Measurements from ENCODE around the gene TSTD1.
A peak's percentile ranks its signal among the peaks of the same experiment; 100 is the strongest.
"Not testable (repeated sequence)": the region's sequence is repeated elsewhere in the genome, so short reads cannot be mapped to it uniquely, and the experiment has no call there.

The TSTD1 gene

DNA sequence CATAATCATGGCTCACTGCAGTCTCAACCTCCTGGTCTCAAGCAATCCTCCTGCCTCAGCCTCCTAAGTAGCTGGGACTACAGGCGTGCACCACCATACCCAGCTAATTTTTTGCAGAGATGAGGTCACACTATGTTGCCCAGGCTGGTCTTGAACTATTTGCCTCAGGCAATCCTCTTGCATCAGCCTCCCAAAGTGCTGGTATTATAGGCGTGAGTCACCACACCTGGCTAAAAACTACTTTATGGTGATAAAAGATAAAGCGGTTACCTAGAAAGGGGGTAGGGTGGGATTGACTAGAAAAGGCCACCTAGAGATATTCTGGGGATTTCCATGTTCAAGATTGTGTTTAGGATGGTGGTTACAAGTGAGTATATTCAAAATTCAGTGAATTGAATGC, 5.0 kb downstream of the TSTD1 start:
- DNase-seq = no peak

DNA sequence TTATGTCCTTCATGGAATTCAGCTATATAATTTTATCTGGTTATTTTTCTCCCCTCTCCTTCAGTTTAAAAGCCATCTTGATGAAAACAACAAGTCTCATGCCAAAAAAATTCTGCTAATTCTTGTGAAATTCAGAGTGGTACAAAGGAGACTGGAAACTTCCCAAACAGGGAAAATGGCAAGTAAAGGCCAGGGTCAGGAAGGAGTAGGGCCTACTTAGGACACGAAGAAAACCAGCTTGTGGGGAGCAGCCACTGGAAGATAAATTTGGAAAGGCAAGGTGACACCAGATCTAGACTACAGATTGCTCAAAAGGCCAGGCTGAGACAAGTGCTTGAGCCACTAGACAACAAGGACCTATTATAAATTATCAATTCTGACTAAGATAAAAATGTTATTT, 6.4 kb downstream of the TSTD1 start:
- no peak for DNase-seq

DNA sequence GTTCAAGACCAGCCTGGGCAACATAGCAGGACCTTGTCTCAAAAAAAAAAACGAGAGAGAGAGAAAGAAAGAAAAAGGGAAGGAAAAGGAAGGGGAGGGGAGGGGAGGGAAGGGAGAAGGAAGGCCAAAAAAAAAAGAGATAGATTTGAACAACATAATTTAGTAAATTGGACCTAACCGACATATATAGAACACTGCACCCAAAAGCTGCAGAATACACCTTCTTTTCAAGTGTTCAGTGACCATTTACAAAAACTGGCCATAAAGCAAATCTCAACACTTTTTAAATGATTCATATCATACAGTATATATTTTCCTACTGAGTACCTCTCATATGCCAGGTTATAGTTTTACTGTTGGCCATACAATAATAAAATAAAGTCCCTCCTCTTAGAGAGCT, 6.9 kb downstream of the TSTD1 start:
- no peak for DNase-seq

DNA sequence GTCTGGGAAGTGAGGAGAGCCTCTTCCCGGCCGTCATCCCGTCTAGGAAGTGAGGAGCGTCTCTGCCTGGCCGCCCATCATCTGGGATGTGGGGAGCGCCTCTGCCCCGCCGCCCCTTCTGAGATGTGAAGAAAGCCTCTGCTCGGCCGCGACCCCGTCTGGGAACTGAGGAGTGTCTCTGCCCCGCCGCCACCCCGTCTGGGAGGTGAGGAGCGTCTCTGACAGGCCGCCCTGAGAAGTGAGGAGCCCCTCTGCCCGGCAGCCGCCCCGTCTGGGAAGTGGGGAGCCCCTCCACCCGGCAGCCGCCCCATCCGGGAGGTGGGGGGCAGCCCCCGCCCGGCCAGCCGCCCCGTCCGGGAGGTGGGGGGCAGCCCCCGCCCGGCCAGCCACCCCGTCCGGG, 9.3 kb downstream of the TSTD1 start:
- DNase-seq = not testable (repeated sequence)

DNA sequence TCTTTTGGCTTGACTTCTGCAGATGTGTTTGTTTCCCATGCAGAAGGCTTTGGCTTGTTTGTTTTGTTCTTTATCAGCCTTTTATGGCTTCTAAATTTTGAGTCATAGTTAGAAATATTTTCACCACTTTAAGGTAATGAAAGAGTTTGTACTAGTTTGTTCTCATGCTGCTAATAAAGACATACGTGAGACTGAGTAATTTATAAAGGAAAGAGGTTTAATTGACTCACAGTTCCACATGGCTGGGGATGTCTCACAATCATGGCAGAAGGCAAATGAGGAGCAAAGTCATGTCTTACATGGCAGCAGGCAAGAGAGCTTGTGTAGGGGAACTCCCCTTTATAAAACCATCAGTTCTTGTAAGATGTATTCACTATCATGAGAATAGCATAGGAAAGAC, 11.8 kb downstream of the TSTD1 start:
- not testable (repeated sequence) for DNase-seq

DNA sequence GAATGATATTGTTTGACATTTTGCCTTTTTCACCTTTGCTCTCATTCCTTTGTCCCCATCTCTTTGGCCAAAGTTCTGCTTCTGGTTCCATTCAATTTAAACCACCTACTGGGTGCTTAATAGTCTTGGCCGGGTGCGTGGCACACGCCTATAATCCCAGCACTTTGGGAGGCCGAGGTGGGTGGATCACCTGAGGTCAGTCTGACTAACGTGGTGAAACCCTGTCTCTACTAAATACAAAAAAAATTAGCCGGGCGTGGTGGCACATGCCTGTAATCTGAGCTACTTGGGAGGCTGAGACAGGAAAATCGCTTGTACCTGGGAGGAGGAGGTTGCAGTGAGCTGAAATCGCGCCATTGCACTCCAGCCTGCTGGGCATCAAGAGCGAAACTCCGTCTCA, 16.3 kb downstream of the TSTD1 start:
- not testable (repeated sequence) for DNase-seq

DNA sequence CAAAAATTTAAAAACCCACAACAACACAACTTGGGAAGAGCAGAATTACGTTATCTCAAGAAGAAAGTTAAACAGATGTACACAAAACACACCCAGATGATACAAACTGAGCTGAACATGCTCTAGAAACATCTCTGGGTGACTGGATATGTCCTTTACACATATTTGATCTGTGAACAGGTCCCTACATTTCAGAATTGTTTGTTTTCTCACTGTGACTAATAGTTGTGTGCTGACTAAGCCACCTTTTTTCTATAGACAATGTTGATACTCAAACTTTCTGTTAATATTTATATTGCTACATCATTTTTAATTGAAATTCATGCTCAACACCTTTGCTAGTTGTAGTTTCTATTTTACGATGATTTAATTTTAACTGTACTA, 16.8 kb downstream of the TSTD1 start:
- DNase-seq = no peak

DNA sequence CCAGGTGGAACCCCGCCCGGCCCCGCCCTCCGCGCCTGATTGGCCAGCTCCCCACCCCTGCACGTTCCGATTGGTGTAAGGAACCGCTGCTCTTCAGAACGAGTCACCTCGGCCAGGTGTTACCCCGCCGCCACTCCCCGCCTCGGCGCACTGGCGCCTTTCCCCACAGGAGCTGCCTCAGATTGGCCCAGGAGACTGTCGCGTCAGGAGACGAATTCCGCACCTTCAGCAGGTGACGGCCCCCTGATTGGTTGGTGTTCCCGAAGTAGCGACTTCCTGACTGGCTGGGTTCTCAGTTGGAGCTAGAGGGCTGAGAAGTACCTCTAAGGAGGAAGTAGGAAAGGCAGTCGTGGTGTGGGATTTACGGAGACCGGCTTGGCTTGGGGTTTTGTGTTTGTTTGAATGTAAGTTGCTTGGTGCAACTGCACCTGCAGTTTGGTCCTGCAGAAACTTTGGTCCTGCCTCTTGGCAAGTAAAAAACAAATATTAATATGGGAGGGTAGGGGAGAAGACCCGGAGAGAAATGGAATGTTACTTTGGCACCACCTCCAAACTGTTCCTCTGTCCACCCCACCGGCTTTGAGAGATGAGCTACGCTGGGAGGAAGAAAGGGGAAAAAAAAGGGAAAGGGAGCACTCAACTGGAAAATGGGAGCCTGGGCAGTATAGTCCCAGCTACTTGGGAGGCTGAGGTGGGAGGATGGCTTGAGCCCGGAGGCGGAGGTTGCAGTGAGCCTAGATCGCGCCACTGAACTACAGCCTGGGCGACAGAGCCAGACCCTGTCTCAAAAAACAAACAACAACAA, 17.4 kb downstream of the TSTD1 start:
- DNase-seq = peak; percentile 80

DNA sequence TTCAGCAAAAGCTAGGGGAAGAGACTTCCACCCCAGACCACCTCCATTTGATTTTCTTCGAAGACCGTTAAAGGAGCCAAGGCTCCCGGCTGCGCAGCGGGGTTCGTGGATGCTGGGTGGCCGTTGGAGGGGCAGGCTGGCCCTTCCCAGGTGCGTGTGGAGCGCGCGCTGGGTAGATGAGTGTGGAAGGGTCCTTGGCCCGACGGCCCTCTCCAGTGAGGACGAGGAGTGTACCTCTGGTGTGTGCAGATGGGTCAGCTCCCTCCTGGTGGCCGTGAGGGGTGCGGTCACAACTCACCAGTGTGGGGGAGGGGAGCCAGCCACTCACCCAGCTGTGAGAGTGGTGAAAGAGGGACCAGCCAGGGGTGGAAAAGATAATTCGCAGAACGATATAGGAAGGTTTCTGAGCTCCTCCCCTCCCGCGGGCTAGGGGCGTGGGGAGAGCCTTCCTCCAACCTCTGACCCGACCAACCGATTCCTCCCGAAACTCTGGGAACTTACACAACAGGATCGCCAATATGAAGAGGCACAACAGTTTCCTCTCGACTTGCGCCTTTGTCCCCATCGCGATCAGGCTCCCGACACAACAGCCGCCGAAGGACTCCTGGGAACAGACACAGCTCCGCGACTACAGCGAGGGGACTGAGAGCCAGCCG, 18.1 kb downstream of the TSTD1 start, which contains the start of gene F11R:
TSS of gene F11R (minus strand) at position 644 of the 656 bp plus-strand sequence. CDS start at position 565, 79 bp downstream.
- peak; percentile 81 for DNase-seq

DNA sequence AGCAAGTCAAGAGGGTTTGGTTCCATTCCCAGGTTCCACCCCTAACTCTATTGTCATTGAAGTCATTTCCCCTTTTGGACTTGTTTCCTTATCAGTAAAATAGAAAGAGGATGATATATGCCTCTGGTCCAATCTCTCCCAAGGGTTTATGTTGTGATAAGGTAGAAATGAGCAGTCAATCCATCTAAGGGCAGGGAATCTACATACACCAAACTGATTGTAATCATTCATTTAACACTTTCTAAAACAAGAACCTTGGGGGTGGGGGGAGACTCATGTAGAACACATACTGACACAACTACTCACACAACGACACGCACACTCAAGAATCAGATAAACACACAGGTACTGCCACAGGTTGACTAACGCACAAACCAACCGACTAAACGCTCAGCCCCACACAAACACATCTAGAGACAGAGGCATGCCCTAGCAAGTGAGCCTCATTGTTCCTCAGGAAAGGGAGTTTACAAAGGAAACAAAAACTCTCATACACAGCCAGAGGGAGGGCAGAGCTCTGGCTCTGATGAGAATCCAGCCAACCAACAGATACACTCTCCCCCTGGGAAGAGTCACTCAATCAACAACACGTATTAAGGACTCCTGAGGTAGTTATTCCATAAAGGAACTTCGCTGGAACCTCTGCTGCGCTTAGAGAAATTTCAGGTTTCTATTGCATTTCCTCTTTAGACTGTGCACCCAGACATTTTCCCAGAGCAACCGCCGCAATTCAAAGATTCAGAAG, 18.8 kb downstream of the TSTD1 start:
- DNase-seq = no peak

DNA sequence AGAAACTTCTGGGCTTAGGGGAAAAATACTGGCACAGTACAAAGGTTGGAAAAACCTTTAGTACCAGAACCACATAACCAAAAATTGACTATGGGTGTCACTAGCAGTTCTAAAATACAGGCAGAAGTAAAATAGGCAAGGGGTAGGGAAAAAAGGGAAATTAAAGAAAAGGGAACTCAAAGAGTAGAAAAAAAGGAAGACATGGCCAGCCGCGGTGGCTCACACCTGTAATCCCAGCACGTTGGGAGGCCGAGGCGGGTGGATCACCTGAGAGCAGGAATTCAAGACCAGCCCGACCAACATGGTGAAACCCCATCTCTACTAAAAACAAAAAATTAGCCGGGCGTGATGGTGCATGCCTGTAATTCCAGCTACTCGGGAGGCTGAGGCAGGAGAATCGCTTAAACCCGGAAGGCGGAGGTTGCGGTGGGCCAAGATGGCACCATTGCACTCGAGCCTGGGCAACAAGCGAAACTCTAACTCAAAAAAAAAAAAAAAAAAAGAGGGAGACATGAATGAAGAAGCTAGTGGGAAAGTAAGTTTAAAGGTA, 19.6 kb downstream of the TSTD1 start:
- DNase-seq = not testable (repeated sequence)

DNA sequence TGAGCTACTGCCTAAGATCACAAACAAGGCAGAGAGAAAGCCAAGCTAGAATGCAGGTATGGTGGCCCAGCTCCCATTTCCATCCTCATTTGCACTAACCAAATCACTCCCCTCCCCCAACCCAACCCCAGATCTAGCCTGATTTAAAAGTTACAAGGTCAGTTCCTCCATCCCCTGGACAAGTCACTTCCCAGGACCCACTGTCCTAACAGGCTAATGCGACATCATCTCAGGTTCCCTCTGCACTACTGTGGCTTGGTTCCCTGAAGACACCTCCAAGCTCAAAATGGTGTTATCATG, 20.2 kb downstream of the TSTD1 start:
- no peak for DNase-seq

DNA sequence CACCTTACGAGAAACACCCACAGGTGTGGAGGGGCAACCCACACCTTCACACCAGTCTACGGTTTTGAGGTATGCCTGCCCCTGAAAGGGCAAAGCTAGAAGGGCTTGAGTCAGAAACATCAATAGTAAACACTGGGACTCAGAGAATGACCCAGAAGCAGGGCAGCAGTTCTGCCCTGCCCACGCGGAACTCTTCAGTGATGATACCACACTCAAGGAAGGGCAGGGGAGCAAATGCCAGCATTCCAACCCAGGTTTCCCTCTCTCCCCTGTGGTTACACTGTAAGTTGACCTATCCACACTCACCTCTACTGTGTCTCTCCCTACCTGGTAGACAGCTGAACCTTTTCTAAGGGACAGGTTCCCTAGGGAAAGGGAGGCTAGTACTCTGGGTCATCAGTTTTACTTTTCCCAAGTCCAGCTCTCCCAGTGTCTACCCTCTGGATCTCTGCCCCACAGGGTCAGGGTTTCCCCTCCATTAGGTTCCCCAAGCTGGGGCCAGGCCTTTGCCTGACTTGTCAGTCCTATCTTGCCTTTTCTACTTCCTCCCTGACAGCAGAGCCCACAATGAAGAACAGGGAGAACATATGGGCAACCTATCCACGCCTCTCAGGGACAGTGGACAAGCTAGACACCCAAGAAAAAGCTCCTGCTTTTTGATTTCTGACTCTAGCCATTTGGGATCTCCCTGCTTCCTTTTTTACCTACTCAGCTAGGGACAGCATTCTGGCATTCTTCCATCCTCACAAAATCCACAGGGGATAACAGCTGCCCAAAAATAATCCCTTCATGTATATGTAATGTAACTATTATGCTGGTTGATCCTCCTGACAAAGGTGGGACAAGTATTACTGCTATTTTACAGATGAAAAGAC, 20.8 kb downstream of the TSTD1 start:
- DNase-seq = no peak

DNA sequence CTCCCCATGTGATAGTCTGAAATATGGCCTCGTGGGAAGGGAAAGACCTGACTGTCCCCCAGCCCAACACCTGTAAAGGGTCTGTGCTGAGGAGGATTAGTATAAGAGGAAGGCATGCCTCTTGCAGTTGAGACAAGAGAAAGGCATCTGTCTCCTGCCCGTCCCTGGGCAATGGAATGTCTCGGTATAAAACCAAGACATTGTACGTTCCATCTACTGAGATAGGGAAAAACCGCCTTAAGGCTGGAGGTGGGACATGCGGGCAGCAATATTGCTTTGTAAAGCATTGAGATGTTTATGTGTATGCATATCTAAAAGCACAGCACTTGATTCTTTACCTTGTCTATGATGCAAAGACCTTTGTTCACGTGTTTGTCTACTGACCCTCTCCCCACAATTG, 21.6 kb downstream of the TSTD1 start:
- DNase-seq = not testable (repeated sequence)

DNA sequence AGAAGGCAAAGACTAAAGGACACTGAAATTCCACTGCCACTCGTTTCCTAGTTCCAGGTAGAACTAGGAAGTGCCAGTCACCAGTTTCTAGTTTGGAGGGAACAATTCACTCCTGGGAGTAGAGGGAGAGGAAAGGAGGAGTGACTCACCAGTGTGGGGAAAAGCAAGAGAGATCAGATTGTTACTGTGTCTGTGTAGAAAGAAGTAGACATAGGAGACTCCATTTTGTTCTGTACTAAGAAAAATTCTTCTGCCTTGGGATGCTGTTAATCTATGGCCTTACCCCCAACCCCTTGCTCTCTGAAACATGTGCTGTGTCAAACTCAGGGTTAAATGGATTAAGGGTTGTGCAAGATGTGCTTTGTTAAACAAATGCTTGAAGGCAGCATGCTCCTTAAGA, 22.1 kb downstream of the TSTD1 start:
- not testable (repeated sequence) for DNase-seq

DNA sequence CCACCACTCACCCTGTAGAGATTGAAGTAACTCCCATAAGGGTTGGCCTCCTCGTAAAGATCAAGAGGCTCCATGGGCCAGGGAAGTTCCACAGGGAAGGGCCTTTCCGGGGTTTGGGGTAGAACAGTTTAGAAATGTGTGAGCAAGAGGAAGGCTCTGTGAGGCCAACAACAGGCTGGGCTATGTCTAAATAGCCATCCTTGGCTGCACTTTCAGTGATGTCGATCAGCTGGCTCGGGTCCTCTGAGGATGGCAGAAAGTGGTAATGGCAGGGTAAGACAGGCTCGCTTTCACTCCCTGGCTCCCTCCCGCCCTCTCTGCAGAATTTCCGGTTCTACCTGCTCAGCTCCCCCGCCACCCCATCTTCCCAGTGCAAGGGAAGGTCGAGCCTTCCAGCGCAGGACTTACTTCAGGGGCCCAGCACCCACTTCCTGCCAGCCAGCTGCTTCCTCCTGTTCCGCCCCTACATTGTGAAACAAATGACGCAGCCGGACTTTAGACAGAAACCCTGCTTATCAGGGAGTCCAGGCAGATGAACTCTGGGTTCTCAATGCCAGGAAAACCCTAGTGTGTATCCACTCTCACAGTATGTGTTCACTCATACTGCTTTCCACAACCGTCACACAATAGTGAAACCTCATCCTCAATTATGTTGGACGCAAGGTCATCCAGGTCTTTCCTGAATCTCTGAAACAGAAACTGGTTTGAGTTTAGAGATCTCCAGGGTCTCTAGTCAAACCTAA, 25.1 kb downstream of the TSTD1 start:
- peak; percentile 99 for DNase-seq

DNA sequence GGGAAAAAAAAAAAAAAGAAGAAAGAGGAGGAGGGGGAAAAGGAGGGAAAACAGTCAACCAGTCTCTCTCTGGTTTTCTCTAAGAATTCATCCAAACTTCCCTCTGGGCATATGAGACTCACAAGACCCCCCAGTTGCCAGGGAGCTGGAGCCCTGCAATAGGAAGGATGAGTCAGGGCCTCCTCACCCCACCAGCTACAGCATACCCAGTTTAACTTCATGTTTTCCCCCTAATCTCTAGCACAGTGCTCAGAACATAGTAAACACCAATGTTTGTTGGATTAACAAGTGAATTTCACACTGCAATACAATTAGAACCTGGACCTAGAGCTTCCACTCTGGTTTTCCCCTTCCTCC, 25.7 kb downstream of the TSTD1 start:
- DNase-seq = no peak

DNA sequence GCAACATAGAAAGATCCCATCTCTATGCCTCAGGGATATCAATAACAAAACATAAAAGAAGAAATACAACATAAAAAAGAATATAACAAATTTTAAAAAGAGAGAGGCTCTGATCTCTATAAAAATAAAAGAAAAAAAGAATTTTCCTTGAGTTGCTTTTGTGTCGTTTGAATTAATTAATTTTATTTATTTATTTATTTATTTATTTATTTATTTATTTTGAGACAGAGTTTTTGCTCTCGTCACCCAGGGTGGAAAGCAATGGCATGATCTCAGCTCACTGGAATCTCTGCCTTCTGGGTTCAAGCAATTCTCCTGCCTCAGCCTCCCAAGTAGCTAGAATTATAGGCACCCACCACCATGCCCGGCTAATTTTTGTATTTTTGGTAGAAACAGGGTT, 26.3 kb downstream of the TSTD1 start:
- DNase-seq = no peak

DNA sequence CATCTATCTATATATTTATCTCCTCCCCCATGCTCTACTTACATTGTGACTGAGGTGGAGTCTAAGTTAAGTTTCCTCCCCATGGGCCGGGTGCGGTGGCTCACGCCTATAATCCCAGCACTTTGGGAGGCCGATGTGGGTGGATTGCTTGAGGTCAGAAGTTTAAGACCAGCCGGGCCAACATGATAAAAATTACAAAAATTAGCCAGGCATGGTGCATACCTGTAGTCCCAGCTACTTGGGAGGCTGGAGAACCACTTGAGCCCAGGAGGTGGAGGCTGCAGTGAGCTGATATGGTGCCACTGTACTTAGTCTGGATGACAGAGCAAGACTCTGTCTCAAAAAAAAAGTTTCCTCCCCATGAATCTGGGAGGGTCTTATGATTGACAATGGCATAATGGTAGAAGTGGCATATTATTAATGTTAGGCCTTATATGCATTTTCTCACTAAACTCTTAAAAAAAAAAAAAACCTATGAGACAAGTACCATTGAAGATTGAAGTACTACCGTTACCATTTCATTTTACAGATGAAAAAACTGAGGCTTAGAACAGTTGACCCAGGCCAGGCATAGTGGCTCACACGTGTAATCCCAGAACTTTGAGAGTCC, 29.1 kb downstream of the TSTD1 start:
- DNase-seq = no peak

DNA sequence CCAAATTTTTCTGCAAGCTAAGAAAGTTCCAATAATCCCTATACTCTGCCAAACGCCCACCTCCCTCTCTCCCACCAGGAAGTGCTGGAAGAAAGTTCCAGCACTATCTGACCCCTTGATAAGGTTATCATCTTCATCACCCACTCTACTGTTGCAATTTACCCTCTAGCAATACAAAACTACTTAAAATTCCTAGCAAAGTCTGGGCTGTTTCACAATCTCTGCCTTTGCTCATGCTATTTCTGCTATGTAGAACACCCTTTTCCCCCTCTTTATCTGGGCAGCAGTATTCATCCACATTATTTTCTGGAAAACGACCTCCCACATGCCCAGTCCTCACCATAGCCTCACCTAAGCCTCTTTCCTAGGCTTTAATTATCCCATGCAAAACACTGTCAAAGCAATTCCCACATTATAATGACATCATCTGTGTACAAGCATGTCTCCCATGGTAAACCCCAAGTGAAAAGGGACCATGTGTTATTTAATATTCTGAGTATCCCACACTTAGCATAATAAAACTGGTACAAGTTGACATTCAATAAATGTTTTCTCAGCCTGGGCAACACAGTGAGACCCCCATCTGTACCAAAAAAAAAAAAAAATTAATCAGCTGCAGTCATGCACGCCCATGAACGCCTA, 29.8 kb downstream of the TSTD1 start:
- peak; percentile 6 for DNase-seq

DNA sequence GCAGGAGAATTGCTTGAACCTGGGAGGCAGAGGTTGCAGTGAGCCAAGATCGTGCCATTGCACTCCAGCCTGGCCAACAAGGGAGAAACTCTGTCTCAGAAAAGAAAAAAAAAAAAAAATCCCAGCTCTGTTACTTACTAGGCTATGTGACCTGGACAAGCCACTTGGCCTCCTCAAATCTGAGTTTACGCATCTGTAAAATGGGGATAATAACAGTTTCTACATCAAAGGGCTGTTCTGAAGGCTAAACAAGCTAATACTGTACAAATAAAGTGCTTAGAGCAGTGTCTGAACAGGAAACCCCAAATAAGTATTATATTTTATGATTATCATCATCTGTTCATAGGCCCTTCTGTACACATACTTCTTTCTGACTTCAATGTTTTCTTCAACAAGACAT, 31.4 kb downstream of the TSTD1 start:
- DNase-seq = no peak
